ENCODE data around the gene FOCAD. TPM values are rescaled to one million over a fixed set of nuclear protein-coding genes. Genes with fewer than 3 reads are reported as not detected.
"Not testable (repeated sequence)": the region's sequence is repeated elsewhere in the genome, so short reads cannot be mapped to it uniquely, and the experiment has no call there.

FOCAD gene, protein sequence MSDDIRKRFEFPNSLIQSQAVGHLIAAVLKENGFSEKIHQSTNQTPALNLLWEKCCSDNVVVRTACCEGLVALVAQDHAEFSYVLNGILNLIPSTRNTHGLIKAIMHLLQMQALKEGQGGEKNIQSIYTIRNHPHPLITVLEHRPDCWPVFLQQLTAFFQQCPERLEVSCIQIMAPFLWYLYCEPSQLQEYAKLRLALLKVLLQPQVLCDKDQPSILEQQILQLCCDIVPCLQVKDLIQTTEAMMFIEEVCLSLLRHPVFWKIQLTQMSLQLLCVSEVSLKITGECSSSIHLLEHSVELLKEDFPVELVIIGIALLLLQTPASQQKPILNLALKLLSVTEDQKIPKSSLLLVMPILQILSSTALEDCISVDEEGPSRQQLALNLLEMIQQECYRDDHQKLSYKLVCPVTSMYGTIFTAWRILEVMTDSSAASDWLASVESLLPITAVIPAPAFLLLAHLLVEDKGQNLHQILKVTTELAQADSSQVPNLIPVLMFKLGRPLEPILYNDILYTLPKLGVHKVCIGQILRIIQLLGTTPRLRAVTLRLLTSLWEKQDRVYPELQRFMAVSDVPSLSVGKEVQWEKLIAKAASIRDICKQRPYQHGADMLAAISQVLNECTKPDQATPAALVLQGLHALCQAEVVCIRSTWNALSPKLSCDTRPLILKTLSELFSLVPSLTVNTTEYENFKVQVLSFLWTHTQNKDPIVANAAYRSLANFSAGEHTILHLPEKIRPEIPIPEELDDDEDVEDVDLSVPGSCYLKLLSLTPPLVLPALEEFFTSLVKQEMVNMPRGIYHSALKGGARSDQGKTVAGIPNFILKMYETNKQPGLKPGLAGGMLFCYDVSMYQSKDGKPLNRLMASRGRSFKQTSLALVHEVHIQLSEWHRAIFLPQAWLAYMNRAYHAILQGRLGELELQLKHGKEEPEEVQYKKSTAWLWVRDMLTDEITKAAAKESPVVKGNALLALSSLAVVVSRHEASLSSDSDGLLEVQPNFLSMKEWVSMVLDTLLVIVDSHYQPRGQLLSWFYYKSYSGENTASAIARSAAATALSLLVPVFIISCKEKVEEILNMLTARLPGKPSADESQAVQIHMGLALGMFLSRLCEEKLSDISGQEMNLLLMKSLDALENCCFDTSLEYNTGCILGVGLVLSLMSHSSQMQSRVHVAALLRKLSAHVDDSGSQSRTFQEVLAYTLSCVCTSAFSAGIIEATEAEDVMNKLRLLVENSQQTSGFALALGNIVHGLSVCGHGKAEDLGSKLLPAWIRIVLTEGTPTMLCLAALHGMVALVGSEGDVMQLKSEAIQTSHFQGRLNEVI (N-terminal part only)
- 1 to 10 TPM; 6.6 to 8.0 (median 7.9) TPM for polyA plus RNA-seq

DNA sequence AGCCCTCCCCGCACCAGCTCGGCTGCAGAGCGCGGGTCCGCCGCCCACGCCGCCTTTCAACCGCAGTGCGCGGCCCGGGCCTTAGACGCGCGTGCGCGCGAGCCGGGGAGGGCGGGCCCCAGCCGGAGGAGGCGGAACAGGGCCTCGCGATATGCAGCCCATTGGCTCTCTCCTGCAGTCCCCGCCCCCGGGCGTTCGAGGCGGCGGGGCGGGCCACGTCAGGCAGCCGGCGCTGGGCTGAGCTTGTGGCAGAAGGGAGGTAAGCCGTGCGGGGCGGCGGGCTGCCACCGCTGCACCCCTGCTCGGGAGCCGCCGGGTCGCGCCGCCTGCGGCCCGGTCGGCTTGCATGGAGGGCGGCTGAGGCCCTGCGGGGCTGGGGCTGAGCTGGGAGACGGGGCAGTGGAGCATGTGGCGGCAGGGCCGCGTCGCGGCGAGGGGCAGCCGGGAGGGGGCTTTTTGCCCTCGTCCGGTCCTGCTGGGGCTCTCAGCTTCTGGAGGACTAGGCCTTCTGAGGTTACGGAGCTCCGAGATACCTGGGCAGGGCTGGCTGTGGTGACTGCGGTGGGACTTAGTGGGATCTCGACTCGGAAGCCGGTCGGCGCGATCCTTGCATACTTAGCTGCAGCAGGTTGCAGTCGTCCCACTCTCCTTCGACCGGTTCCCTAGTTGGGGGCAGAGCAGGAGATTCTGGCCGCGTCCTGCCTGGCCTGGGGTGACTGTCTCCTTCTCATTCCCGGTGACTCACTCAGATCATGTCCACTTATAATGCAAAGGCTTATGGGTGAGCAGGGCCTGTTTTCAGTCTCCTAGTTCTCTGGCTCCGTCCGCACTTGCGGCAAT, at the start of gene FOCAD:
TSS of gene FOCAD (plus strand) at position 225 of the 840 bp plus-strand sequence. CDS start 31,095 bp downstream, outside the sequence.
- peak within 1 kb of the TSS; percentile 46 for H3K27ac ChIP-seq (ENCODE audit: low read depth, low read length)
- WGBS, 3 donors = 0 to 1% (median 0%) methylated on average over 61 to 78 of the region's 78 CpGs

DNA sequence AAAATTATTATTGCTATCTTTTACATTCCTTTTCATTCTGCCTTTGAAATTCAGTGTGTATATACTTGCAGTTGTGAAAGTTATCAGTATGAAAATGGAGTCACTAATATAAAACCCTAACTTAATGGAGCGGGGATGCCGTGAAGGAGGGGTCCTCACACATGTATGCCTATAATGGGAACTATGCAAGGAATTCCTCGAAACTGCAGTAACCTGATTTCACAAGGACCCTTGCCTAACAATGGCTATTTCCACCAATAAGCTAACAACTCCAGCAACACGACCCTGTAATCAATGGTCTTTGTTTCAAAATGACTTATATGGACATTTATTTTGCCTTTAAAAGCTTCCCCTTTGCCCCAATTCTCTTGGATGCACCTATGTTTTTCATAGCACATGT, 49.2 kb upstream of the FOCAD start:
- no peak overlapping the region for H3K27ac ChIP-seq (ENCODE audit: low read depth, low read length)
- WGBS, 3 donors = 68 to 76% (median 73%) methylated on average over 4 of the region's 4 CpGs

DNA sequence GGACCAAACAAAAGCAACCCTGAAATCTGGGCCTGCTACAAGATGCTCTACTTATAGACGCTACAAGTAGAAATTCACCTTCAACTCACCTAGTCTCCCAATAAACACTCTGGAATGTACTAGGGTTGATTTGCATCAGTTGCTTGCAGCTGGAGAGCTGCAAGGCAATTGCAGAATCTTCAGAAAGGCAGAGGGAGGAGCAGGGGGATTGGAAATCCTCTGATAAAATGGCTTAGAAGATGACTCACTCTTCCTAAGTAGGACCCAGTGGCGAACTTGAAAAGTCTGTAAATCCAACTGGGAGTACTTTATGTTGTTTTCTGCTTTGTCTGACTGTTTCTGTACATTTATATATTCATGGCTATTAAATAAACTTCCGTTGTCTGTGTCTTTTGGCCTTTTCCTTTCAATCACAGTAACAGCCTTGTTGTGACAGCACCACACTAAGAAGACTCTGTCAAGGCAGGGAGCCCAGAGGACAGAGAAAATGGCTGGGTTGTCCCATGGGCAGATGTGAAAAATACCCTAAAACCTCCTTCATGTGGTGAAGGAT, 47.1 kb upstream of the FOCAD start:
- WGBS, 3 donors = 82 to 87% (median 83%) methylated on average over 3 of the region's 3 CpGs
- no peak overlapping the region for H3K27ac ChIP-seq (ENCODE audit: low read depth, low read length)

DNA sequence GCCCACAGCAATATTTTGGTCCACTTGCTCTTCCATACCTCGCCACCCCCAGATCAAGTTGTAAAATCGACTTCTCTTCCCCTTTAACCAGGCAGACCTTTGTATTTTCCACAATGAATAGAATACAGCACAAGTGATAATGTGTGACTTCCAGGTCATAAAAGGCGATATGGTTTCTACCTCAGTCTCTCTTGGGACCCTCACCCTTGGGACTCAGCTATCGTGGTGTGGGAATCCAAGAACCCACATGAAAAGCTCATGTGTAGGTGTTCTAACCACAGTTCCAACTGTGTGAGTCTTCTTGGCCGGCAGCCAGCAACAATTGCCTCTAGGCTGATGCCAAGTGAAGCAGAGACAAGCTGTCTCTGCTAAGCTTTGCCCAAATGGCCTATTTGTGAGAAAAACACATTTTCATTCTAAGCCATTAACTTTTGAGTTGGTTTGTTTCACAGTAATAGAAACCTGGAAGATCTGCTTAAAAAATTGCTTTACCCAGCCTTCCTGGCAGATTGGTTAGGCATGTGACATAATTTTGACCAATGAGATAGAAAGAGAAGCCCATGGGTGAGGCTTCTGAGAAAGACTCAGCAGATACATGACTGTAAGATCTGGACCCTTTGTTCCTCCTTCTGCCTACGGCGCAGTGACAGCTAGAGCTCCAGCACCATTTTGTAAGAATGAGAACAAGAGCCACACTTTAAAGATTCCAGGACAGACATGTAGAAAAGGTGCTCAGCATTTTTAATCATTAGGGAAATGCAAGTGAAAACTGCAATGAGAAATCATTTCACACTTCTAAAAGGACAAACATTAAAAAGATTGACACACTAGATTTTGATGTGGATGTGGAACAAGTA, 43.5 kb upstream of the FOCAD start:
- H3K27ac ChIP-seq (ENCODE audit: low read depth, low read length) = no peak overlapping the region
- 73 to 79% (median 73%) methylated on average over 7 of the region's 7 CpGs for WGBS, 3 donors

DNA sequence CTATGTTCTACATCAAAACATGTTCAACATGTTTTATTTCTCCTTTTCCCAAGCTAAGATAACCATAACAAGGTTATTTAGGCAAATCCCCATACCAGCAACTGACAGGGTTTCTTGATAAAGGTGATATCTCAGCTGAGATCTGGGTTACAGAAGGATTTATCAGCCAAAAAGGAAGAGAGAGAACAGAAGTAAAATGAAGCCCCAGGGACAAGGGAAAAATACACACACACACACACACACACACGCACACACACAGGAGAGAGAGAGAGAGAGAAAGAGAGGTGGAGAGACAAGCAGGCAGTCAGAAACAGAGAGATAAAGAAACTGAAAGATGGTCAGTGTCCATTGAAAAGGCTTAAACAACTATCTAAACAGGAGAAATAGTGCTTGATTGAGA, 42.0 kb upstream of the FOCAD start:
- no peak overlapping the region for H3K27ac ChIP-seq (ENCODE audit: low read depth, low read length)
- WGBS, 3 donors = 76 to 100% (median 82%) methylated on average over 1 of the region's 1 CpG

DNA sequence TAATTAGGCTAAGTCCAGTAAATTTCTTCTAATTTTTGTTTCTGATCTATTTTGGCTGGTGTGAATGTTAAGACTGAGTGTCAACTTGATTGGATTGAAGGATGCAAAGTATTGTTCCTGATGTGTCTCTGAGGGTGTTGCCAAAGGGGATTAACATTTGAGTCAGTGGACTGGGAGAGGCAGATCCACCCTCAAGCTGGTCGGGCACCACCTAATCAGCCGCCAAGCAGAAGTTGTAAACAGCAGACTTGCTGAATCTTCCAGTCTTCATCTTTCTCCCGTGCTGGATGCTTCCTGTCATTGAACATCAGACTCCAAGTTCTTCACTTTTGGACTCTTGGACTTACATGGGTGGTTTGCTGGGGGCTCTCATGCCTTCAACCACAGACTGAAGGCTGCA, 40.4 kb upstream of the FOCAD start:
- H3K27ac ChIP-seq (ENCODE audit: low read depth, low read length) = no peak overlapping the region
- WGBS, 3 donors = 68 to 78% (median 76%) methylated on average over 3 of the region's 3 CpGs

DNA sequence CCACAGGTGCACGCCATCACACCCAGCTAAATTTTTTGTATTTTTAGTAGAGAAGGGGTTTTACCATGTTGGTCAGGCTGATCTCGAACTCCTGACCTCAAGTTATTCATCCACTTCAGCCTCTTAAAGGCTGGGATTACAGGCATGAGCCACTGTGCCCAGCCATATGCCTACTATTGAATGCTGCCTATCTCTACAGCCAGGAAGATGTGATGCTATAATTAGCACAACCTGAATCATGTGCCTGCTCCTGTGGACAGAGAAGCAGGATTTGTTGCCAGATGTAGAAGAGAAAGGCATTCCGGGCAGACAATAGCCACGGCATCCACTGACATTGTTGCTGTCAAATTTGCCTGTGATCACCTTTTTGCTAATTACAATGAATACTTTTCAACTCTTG, 37.4 kb upstream of the FOCAD start:
- WGBS, 3 donors = 83 to 87% (median 87%) methylated on average over 4 of the region's 4 CpGs
- H3K27ac ChIP-seq (ENCODE audit: low read depth, low read length) = no peak overlapping the region

DNA sequence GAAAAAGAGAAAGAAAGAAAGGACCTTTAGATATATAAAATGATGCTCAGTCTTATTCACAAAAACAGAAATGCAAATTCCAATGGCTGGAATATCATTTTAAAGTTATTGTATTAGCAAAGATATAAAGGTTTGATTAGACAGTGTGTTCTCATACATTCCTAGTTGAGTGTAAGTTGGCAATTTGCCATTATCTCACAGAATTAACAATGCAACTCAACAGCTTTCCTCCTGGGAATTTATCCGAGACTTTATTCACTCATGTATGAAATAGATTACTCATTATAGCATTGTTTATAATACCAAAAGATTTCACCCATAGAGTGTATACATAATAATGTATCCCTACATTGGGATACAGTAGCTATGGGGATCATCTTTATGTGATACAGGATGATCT, 34.7 kb upstream of the FOCAD start:
- 28 to 63% (median 47%) methylated on average over 1 of the region's 1 CpG for WGBS, 3 donors
- H3K27ac ChIP-seq (ENCODE audit: low read depth, low read length) = no peak overlapping the region

DNA sequence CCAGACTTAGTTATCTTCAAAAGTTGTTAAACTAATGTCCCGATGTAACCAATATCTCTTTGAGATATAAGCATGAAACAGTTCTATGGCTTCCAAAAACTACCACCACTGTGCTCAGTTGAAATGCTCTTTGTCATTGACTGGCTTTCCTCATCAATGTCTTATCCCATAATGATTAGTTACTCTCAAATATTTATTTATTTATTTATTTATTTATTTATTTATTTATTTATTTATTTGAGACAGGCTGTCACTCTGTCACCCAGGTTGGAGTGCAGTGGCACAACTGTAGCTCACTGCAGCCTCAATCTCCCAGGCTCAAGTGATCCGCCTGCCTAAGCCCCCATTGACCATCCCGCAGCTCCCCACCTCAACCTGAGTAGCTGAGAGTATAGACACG, 33.7 kb upstream of the FOCAD start:
- WGBS, 3 donors = 78 to 97% (median 97%) methylated on average over 4 of the region's 4 CpGs
- H3K27ac ChIP-seq (ENCODE audit: low read depth, low read length) = no peak overlapping the region

DNA sequence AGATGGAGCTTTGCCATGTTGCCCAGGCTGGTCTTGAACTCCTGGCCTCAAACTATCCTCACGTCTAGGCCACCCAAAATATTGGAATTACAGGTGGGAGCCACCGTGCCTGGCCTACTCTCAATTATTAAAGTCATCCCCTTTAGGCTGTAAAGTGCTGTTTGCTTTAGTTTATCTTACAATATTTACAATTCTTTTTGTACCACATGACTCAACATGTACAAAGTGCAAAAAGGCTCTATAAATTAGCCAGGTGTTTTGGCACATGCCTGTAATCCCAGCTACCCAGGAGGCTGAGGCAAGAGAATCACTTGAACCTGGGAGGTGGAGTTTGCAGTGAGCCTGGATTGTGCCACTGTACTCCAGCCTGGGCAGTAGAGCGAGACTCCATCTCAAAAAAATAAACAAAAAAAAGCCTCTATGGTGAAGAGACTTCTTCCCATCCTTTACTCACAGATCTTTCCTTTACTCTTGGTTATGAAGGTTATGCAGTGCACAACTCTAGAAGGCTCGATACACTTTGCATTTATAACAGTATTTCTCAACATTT, 33.2 kb upstream of the FOCAD start:
- WGBS, 3 donors = 61 to 91% (median 88%) methylated on average over 4 of the region's 4 CpGs
- H3K27ac ChIP-seq (ENCODE audit: low read depth, low read length) = no peak overlapping the region

DNA sequence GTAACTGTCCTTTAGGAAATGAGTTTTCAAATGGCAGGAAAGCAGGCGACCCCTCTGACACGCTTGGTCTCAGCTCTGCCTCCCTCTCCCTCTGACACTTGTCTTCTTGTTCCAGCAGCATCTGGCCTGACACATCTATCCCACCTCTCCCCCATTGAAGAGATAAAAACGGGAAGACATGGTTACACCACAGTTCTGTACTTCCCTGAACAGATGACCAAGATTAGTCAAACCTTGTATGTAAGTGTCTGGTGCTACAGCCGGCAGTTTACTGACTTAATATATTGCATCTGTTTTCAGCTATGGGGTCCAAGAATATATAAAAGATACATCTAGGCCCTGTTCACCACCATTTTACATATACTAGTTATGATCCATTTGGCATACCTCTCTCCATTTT, 32.1 kb upstream of the FOCAD start:
- H3K27ac ChIP-seq (ENCODE audit: low read depth, low read length) = no peak overlapping the region
- 45 to 83% (median 56%) methylated on average over 4 of the region's 4 CpGs for WGBS, 3 donors

DNA sequence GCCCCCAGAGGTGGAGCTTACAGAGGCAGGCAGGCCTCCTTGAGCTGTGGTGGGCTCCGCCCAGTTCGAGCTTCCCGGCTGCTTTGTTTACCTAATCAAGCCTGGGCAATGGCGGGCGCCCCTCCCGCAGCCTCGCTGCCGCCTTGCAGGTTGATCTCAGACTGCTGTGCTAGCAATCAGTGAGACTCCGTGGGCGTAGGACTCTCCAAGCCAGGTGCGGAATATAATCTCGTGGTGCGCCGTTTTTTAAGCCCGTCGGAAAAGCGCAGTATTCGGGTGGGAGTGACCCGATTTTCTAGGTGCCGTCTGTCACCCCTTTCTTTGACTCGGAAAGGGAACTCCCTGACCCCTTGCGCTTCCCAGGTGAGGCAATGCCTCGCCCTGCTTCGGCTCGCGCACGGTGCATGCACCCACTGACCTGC, 25.8 kb upstream of the FOCAD start:
- H3K27ac ChIP-seq (ENCODE audit: low read depth, low read length) = not testable (repeated sequence)
- 10 to 58% (median 55%) methylated on average over 10 to 25 of the region's 27 CpGs for WGBS, 3 donors

DNA sequence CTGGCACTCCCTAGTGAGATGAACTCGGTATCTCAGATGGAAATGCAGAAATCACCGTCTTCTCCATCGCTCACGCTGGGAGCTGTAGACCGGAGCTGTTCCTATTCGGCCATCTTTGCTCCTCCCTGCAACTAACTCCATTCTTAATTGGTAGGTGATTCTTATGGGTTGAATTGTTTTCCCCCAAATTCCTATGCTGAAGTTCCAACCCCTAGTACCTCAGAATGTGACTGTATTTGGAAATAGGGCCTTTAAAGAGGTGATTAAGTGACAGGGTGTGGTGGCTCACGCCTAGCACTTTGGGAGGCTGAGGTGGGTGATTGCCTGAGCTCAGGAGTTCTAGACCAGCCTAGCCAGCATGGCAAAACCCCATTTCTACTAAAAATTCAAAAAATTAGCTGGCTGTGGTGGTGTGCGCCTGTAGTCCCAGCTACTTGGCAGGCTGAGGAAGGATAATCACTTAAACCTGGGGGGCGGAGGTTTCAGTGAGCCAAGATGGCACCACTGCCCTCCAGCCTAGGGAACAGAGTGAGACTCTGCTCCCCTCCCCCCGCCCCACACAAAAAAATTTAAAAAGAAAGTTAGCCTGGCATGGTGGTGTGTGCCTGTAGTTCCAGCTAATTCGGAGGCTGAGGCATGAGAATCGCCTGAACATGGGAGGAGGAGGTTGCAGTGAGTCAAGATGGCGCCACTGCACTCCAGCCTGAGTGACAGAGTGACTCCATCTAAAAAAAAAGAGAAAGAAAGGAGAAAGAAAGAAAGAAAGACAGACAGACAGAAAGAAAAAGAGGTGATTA, 25.2 kb upstream of the FOCAD start:
- WGBS, 3 donors = 67 to 81% (median 73%) methylated on average over 13 of the region's 13 CpGs
- no peak overlapping the region for H3K27ac ChIP-seq (ENCODE audit: low read depth, low read length)

DNA sequence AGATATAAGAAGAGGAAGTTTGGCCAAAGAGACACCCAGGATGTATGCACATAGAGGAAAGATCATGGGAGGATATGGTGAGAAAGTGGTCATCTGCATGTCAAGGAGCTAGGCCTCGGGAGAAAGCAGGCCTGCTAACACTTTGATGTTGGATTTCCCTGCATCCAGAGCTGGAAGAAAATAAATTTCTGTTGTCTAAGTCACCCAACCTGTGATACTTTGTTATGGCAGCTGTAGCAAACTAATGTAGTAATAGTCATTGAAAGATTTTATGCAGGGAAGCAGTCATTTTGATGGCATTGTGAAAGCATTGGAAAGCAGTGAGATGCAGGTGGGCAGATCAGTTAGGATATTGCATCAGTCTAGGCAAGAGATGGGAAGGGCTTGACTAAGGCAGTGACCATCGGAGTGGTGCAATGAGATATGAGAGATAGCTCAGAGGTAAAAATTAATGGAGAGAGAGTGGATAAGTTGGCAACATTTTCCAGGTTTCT, 24.5 kb upstream of the FOCAD start:
- no peak overlapping the region for H3K27ac ChIP-seq (ENCODE audit: low read depth, low read length)
- 49 to 68% (median 62%) methylated on average over 2 of the region's 2 CpGs for WGBS, 3 donors

DNA sequence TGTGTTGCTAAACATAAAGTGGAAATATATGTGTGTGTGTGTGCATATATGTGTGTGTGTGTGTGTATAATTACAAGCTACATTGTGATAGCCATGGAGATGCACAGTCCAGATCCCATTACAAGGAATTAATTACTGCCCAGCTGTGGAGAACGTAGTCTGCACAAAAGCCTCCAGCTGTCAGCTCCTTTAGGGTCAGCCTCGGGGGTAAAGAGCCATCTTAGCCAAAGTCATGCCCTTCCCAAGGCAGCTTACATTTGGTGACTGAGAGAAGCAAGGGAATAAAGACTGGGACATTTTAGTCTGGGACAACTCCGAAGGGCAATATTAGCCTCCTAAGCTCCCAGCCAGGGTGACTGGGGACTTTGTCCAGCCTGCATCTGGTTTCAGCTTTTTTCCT, 21.9 kb upstream of the FOCAD start:
- H3K27ac ChIP-seq (ENCODE audit: low read depth, low read length) = no peak overlapping the region
- WGBS, 3 donors = 63 to 70% (median 63%) methylated on average over 3 of the region's 3 CpGs
